Panc1 (cell line): ENCODE results near the gene DTHD1. TPM values are rescaled to one million over a fixed set of nuclear protein-coding genes. Genes with fewer than 3 reads are reported as not detected.

Experiments
- ATAC-seq: fragments of 200-7000 bp; cut with Tn5 transposase; 2 replicates; pipeline ENCODE4 v1.9.1; 2020; ENCODE audit warnings: mild to moderate bottlenecking, moderate library complexity
- BruUV-seq: library from RNA; stranded (reverse); fragments of 400-500 nt; replicated peaks from 2 replicates; lab custom pipeline; 2021; lab: Mats Ljungman, UMichigan
- CTCF ChIA-PET: fragments of 300-600 bp; sonication (Branson Sonifier 250); formaldehyde crosslinking; loops from one replicate; lab custom pipeline; 2022; ENCODE audit warnings: antibody characterized with exemption; lab: Charles Lee
- POLR2A ChIA-PET: fragments of 300-600 bp; sonication (Branson Sonifier 250); formaldehyde crosslinking; loops from one replicate; lab custom pipeline; 2022; ENCODE audit warnings: antibody characterized with exemption; lab: Charles Lee
- DNase-seq: peaks from one replicate; pipeline ENCODE4 v3.0.0-alpha.2; 2010; ENCODE audit warnings: low read depth, low spot score
- H3K27ac ChIP-seq: 2 replicates; pipeline ENCODE4 v1.5.1; 2011; ENCODE audit warnings: mild to moderate bottlenecking, low read length, inconsistent platforms
- H3K27me3 ChIP-seq: fragments of 200-500 bp; sonication (Bioruptor generic); 2 replicates; pipeline ENCODE4 v1.6.0; 2014; ENCODE audit warnings: low read length, inconsistent platforms; ENCODE audit not compliant: control insufficient read depth, insufficient read depth
- H3K36me3 ChIP-seq: fragments of 200-500 bp; sonication (Bioruptor generic); 2 replicates; pipeline ENCODE4 v1.5.1; 2014; ENCODE audit warnings: inconsistent platforms, mild to moderate bottlenecking, low read length, moderate library complexity; ENCODE audit not compliant: control insufficient read depth, insufficient read depth
- H3K4me1 ChIP-seq: 2 replicates; pipeline ENCODE4 v1.5.1; 2011; ENCODE audit warnings: inconsistent platforms, mild to moderate bottlenecking, low read length, moderate library complexity; ENCODE audit not compliant: control insufficient read depth, insufficient read depth
- H3K4me3 ChIP-seq, 2 experiments: 2 replicates each; pipeline ENCODE4 v1.5.1; 2011 to 2012; ENCODE audit warnings: low read depth in 2 of 2, low read length in 2 of 2, mild to moderate bottlenecking in 2 of 2, inconsistent platforms in 1 of 2, moderate library complexity in 1 of 2
- H3K9me3 ChIP-seq: fragments of 200-500 bp; sonication (Bioruptor generic); 2 replicates; pipeline ENCODE4 v1.5.1; 2014; ENCODE audit warnings: low read depth, mild to moderate bottlenecking, inconsistent platforms, low read length, moderate library complexity; ENCODE audit not compliant: control insufficient read depth, insufficient read depth
- CTCF ChIP-seq: fragments of 450-650 bp; IDR thresholded peaks from 2 replicates; pipeline ENCODE4 v1.5.1; 2017; ENCODE audit warnings: mild to moderate bottlenecking
- POLR2AphosphoS5 ChIP-seq: IDR thresholded peaks from 2 replicates; pipeline ENCODE4 v1.6.1; 2012; ENCODE audit warnings: mild to moderate bottlenecking, low read depth, low read length, moderate library complexity
- REST ChIP-seq, 2 experiments: IDR thresholded peaks; 2 replicates each; pipeline ENCODE4 v1.6.1; 2011 to 2012; ENCODE audit warnings: low read depth in 2 of 2, control low read depth in 1 of 2, low read length in 1 of 2, mild to moderate bottlenecking in 1 of 2, moderate library complexity in 1 of 2; ENCODE audit not compliant: insufficient read depth in 1 of 2
- SIN3A ChIP-seq: IDR thresholded peaks from 2 replicates; pipeline ENCODE4 v1.6.1; 2012; ENCODE audit warnings: low read depth, mild to moderate bottlenecking, low read length, moderate library complexity, borderline replicate concordance; ENCODE audit not compliant: insufficient read depth
- TCF7L2 ChIP-seq: IDR thresholded peaks from 2 replicates; pipeline ENCODE4 v1.6.1; 2011; ENCODE audit warnings: mild to moderate bottlenecking, low read depth, low read length, inconsistent platforms
- in situ Hi-C: cut with HindIII; loops from 2 replicates; pipeline ENCODE4 v1.10.0; 2016; ENCODE audit warnings: low sequenced_read_pairs, low pct_unique_long_range_greater_than_20kb
- intact Hi-C: fragments of 100-400 bp; cut with micrococcal nuclease; formaldehyde crosslinking; loops from one replicate; pipeline ENCODE4 v1.10.0; 2022; ENCODE audit not compliant: unreplicated experiment
- total RNA-seq: library from RNA; stranded (reverse); gene quantifications from one replicate; pipeline ENCODE4 v1.2.1, GENCODE V29; 2021; ENCODE audit not compliant: unreplicated experiment

DTHD1 gene
- total RNA-seq, 1 experiment from 2014 or later, result not detected

- Histone ChIP-seq H3K9me3 (no peaks in the 10 kb centered on the region), H3K36me3 (no peaks in the 10 kb centered on the region), H3K4me3 (no peak overlapping the region), H3K27ac (no peak overlapping the region), H3K4me1 (no peaks in the 10 kb centered on the region), H3K27me3 (no peaks in the 10 kb centered on the region)
- POLR2A ChIA-PET, result no interaction called here
- DNase-seq (no peak), ATAC-seq (no peak)
- no TSS peak for BruUV-seq
- CTCF ChIA-PET, result no interaction called here
- in situ Hi-C loops (no loop called here), intact Hi-C loops (no loop called here)
- TF ChIP-seq CTCF (no peak), REST (IDR thresholded peaks at IDR 0.05; ENCODE audit: insufficient read depth in 1 of 2, low read depth in 2 of 2, low read length in 1 of 2) (no peak), POLR2AphosphoS5 (no peak), SIN3A (no peak), TCF7L2 (no peak)
Measured at GRCh38 chr4:36251983-36252382, 29.4 kb upstream of the DTHD1 start.

- CTCF ChIA-PET, result no interaction called here
- ATAC-seq (no peak), DNase-seq (no peak)
- Histone ChIP-seq H3K27ac (no peak overlapping the region), H3K4me3 (no peak overlapping the region), H3K4me1 (no peaks in the 10 kb centered on the region), H3K9me3 (no peaks in the 10 kb centered on the region), H3K36me3 (no peaks in the 10 kb centered on the region), H3K27me3 (no peaks in the 10 kb centered on the region)
- intact Hi-C loops (no loop called here), in situ Hi-C loops (no loop called here)
- POLR2A ChIA-PET, result no interaction called here
- no TSS peak for BruUV-seq
- no peak for TF ChIP-seq SIN3A
- no peak for TF ChIP-seq TCF7L2
- no peak for TF ChIP-seq REST (IDR thresholded peaks at IDR 0.05; ENCODE audit: insufficient read depth in 1 of 2, low read depth in 2 of 2, low read length in 1 of 2)
- no peak for TF ChIP-seq POLR2AphosphoS5
- no peak for TF ChIP-seq CTCF
Measured at GRCh38 chr4:36254371-36254770, 27.0 kb upstream of the DTHD1 start.
